Osteocyte (in vitro differentiated cells): ENCODE measurements around the gene MTERF4. TPM values are rescaled to one million over a fixed set of nuclear protein-coding genes. Genes with fewer than 3 reads are reported as not detected.

Experiments used
- DNase-seq: peaks from one replicate; pipeline ENCODE4 v3.0.0; 2021; ENCODE audit warnings: mixed read lengths; ENCODE audit not compliant: unreplicated experiment; ENCODE audit errors: extremely low spot score
- H3K27ac Mint-ChIP-seq: one replicate; pipeline ENCODE4 v1.8.0; 2021; ENCODE audit warnings: mild to moderate bottlenecking, mixed read lengths; ENCODE audit not compliant: unreplicated experiment
- H3K27me3 Mint-ChIP-seq: one replicate; pipeline ENCODE4 v1.8.0; 2021; ENCODE audit warnings: mixed read lengths; ENCODE audit not compliant: unreplicated experiment
- H3K36me3 Mint-ChIP-seq: one replicate; pipeline ENCODE4 v1.8.0; 2021; ENCODE audit warnings: mixed read lengths; ENCODE audit not compliant: unreplicated experiment
- H3K4me1 Mint-ChIP-seq: one replicate; pipeline ENCODE4 v1.8.0; 2021; ENCODE audit warnings: mixed read lengths; ENCODE audit not compliant: unreplicated experiment
- H3K4me3 Mint-ChIP-seq: one replicate; pipeline ENCODE4 v1.8.0; 2021; ENCODE audit warnings: mild to moderate bottlenecking, moderate library complexity, mixed read lengths; ENCODE audit not compliant: unreplicated experiment
- H3K9me3 Mint-ChIP-seq: one replicate; pipeline ENCODE4 v1.8.0; 2021; ENCODE audit warnings: mixed read lengths; ENCODE audit not compliant: unreplicated experiment
- total RNA-seq: library from RNA; stranded (reverse); gene quantifications from 2 replicates; pipeline ENCODE4 v1.2.1, GENCODE V29; 2021
- TF ChIP-seq, protein P1 (sequence below): fragments of 200-600 bp; sonication (generic); IDR thresholded peaks from 2 replicates; pipeline ENCODE4 v1.5.0; 2021; ENCODE audit warnings: antibody characterized with exemption, mild to moderate bottlenecking, moderate library complexity

The MTERF4 gene
- total RNA-seq, 1 donor from 2014 or later = 36.8 TPM

DNA sequence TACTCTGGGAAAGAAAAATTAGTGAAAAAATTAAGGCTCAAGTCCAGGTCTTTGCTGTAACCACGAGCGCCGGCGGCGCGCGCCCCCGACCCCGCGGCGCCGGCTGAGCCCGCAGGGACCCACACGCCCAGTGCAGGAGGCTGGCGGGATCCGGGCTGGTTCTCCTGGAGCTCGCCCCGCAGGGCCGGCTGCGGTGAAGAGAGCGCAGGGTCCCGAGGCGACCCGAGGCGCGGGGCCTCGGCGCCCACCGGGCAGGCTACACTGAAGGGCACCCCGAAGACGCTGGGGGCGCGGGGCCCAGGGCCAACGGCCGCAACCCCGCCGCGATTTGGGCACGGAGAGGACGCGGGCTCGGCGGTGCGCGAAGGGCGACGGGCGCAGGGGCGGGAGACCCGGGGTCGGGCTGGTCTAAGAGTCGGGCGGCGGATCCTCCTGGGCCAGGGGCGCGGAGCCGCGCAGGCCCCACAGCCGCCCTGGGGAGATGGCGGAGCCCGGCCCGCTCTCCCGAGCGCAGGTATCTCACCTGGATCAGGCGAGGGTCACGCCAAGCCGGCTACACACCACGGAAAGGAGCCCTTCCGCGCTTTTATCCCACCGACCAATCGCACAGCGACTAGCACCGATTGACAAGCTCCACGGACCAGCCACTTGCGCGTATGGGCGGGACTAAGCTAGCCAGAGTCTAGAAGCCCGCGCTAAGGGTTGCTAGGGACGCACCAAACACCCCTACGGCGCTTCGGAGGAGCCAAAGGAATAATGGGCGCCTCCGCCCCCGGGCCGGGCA, 47.0 kb upstream of the MTERF4 start, which contains the start of gene PASK:
Gene PASK (minus strand): TSS at position 582 of the 784 bp plus-strand sequence. CDS start 6,440 bp downstream, outside the sequence.
- peaks cover 3% of the 10 kb centered on the region for H3K36me3 Mint-ChIP-seq
- peak within 1 kb of the TSS; percentile 90 for H3K4me3 Mint-ChIP-seq
- H3K9me3 Mint-ChIP-seq = no peaks in the 10 kb centered on the region
- H3K4me1 Mint-ChIP-seq = peaks cover 24% of the 10 kb centered on the region
- H3K27ac Mint-ChIP-seq = peak within 1 kb of the TSS; percentile 76
- peak; percentile 96 for DNase-seq
- TF ChIP-seq, protein P1, sequence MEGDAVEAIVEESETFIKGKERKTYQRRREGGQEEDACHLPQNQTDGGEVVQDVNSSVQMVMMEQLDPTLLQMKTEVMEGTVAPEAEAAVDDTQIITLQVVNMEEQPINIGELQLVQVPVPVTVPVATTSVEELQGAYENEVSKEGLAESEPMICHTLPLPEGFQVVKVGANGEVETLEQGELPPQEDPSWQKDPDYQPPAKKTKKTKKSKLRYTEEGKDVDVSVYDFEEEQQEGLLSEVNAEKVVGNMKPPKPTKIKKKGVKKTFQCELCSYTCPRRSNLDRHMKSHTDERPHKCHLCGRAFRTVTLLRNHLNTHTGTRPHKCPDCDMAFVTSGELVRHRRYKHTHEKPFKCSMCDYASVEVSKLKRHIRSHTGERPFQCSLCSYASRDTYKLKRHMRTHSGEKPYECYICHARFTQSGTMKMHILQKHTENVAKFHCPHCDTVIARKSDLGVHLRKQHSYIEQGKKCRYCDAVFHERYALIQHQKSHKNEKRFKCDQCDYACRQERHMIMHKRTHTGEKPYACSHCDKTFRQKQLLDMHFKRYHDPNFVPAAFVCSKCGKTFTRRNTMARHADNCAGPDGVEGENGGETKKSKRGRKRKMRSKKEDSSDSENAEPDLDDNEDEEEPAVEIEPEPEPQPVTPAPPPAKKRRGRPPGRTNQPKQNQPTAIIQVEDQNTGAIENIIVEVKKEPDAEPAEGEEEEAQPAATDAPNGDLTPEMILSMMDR = no peak
- H3K27me3 Mint-ChIP-seq = no peaks in the 10 kb centered on the region

DNA sequence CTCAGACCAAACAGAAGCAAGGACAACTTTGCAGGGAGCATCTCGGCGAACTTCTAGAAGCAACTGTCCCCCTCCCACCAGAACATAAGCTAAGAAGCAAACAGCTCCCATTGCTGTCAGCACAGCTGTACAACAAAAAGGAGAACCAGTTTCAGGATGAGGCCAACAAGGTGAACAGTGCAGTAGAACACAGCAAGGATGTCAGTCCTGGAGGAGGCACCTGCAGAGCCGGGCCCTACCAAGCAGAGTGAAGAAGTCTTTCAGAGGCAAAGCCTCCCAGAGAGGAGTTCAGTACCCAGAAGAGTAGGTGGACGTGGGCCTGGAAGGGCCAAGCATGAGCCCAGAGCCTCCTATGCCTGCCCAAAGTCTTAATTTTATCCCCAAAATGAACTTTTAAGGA, 46.2 kb upstream of the MTERF4 start:
- H3K9me3 Mint-ChIP-seq = no peaks in the 10 kb centered on the region

DNA sequence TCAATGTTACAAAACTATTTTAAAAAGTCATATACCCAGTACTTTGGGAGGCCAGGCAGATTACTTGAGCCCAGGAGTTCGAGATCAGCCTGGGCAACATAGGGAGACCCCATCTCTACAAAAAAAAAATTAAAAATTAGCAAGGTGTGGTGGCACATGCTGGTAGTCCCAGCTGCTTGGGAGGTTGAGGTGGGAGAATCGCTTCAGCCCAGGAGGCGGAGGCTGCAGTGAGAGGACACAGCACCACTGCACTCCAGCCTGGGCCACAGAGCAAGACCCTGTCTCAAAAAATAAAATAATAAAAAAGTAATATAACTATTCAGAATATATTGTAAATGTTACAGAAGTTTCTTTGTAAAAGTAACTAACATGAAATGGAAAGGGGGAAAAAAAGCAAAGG, 45.2 kb upstream of the MTERF4 start:
- TF ChIP-seq, protein P1 = no peak
- H3K4me1 Mint-ChIP-seq = peaks cover 24% of the 10 kb centered on the region
- no peak overlapping the region for H3K4me3 Mint-ChIP-seq
- DNase-seq = no peak
- H3K9me3 Mint-ChIP-seq = no peaks in the 10 kb centered on the region
- peaks cover 2% of the 10 kb centered on the region for H3K36me3 Mint-ChIP-seq
- no peak overlapping the region for H3K27ac Mint-ChIP-seq
- no peaks in the 10 kb centered on the region for H3K27me3 Mint-ChIP-seq

More for the DNA sequence above, 46.2 kb upstream of the MTERF4 start:
- no peak overlapping the region for H3K27ac Mint-ChIP-seq
- TF ChIP-seq, protein P1 = no peak
- H3K4me3 Mint-ChIP-seq = peak overlapping the region; percentile 90
- H3K36me3 Mint-ChIP-seq = peaks cover 1% of the 10 kb centered on the region
- H3K27me3 Mint-ChIP-seq = no peaks in the 10 kb centered on the region
- peaks cover 24% of the 10 kb centered on the region for H3K4me1 Mint-ChIP-seq
- DNase-seq = no peak

DNA sequence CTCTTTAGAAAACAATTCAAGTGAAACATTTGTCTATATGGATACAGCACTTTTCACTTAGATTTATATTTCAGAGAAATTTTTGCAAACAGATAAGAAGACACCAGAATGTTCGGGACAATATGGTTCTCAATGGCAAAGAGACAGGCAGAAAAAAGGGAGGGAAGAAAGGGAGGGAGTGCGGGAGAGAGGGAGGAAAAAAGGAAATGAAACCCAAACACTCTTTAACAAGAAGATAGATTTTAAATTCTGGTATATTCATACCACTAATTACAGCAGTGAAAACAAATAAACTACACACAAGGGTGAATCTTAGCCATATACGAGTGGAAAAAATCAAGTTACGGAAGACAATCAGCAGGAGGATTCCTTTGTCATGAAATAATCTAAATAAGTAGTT, 44.2 kb upstream of the MTERF4 start:
- DNase-seq = no peak
- Mint-ChIP-seq H3K36me3 (peaks cover 2% of the 10 kb centered on the region), H3K4me1 (peaks cover 14% of the 10 kb centered on the region), H3K9me3 (no peaks in the 10 kb centered on the region), H3K27ac (no peak overlapping the region), H3K4me3 (no peak overlapping the region), H3K27me3 (no peaks in the 10 kb centered on the region)
- TF ChIP-seq, protein P1 = no peak

DNA sequence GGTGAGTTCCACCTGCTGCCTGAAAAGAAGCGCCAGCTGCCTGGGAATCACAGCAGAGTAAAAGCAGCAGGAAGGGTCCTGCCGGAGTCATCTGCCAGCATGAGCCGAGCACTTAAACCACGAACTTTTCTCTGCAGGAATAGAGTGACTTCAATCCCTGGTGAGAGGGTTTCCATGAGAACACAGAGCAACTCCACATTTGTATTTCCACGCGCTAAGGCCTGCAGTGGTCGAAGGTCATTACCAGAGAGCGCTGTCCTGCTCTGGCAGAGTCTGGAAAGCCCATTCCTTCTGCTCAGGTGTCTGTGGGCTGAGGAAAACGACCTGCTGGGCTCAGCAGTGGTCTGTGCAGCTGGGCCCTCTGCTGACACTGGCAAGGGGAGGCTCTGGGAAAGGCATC, 40.5 kb upstream of the MTERF4 start:
- Mint-ChIP-seq H3K27me3 (no peaks in the 10 kb centered on the region), H3K4me3 (no peak overlapping the region), H3K27ac (no peak overlapping the region), H3K4me1 (no peaks in the 10 kb centered on the region), H3K36me3 (peaks cover 2% of the 10 kb centered on the region), H3K9me3 (no peaks in the 10 kb centered on the region)
- TF ChIP-seq, protein P1 = no peak
- DNase-seq = no peak
